Endothelial cell (in vitro differentiated cells): Measurements from ENCODE around the gene GZMB. TPM values are rescaled to one million over a fixed set of nuclear protein-coding genes. Genes with fewer than 3 reads are reported as not detected.

Experiments used
- DNase-seq: peaks from one replicate; pipeline ENCODE4 v3.0.0; 2021; ENCODE audit warnings: low spot score
- H3K27ac Mint-ChIP-seq: one replicate; pipeline ENCODE4 v1.8.0; 2021; ENCODE audit warnings: mixed read lengths, inconsistent platforms; ENCODE audit not compliant: unreplicated experiment
- H3K27me3 Mint-ChIP-seq: one replicate; pipeline ENCODE4 v1.8.0; 2021; ENCODE audit warnings: mild to moderate bottlenecking, moderate library complexity, mixed read lengths, inconsistent platforms; ENCODE audit not compliant: unreplicated experiment
- H3K36me3 Mint-ChIP-seq: one replicate; pipeline ENCODE4 v1.8.0; 2021; ENCODE audit warnings: mild to moderate bottlenecking, low read depth, mixed read lengths, inconsistent platforms; ENCODE audit not compliant: unreplicated experiment
- H3K4me1 Mint-ChIP-seq: one replicate; pipeline ENCODE4 v1.8.0; 2021; ENCODE audit warnings: mild to moderate bottlenecking, mixed read lengths, inconsistent platforms; ENCODE audit not compliant: unreplicated experiment
- H3K4me3 Mint-ChIP-seq: one replicate; pipeline ENCODE4 v1.8.0; 2021; ENCODE audit warnings: mild to moderate bottlenecking, mixed read lengths, inconsistent platforms; ENCODE audit not compliant: unreplicated experiment
- H3K9me3 Mint-ChIP-seq: one replicate; pipeline ENCODE4 v1.8.0; 2021; ENCODE audit warnings: mixed read lengths, inconsistent platforms; ENCODE audit not compliant: unreplicated experiment
- total RNA-seq: library from RNA; stranded (reverse); fragmentation: NEBNext Ultra II Directional; extraction: Animal tissue kit (Norgen Biotek cat#: 25700); gene quantifications from one replicate; pipeline ENCODE4 v1.2.1, GENCODE V29; 2021; ENCODE audit not compliant: unreplicated experiment
- TF ChIP-seq, protein P1 (sequence below): fragments of 200-600 bp; sonication (generic); IDR thresholded peaks from one replicate; pipeline ENCODE4 v1.5.0; 2021; ENCODE audit warnings: antibody characterized with exemption; ENCODE audit not compliant: unreplicated experiment

GZMB gene
- total RNA-seq, 1 donor from 2014 or later = not detected

DNA sequence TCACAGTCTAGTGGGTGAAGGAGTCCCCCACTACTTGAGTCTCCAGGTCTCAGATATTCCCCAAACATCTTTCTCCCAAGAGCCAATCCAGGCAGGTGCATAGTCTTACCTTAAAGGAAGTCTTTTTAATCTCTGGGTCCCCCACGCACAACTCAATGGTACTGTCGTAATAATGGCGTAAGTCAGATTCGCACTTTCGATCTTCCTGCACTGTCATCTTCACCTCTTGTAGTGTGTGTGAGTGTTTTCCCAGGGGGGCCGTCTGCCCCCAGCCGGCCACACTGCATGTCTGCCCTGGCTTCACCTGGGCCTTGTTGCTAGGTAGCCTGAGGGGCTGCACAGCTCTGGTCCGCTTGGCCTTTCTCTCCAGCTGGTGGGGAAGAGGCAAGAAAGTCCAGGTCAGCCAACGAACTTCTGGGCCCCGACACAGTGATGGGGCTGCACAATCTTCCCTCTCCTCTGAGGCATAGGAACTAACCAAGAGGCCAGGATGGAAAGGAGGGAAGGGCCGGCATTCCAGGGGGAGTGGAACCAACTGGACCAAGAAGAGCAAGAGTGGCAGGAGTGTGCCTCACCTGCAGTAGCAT is 2.1 kb downstream of the GZMB start:
- H3K9me3 Mint-ChIP-seq = no peaks in the 10 kb centered on the region
- no peak overlapping the region for H3K27ac Mint-ChIP-seq

DNA sequence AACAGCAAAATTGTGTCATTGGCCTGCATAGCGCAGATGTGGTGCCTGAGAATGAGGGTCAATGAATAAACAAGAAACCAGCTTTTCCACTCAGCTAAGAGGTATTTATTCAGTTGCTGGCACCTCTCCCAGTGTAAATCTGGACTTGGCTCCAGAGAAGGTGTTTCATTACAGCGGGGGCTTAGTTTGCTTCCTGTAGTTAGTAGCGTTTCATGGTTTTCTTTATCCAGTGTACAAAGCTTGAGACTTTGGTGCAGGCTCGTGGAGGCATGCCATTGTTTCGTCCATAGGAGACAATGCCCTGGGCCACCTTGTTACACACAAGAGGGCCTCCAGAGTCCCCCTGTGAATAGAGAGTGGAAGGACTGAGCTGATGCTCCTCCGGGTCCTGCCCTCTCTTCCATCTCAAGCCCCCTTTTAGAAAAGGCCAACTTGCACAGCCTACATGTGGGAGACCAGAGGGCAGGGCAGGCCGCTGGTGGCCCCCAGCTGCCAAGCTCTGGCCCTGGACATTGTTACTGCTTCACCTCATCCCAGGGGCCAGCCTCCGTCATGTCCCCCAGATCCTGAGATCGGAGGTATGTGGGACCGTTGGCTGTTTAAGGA is 3.0 kb downstream of the GZMB start:
- Mint-ChIP-seq H3K4me3 (no peak overlapping the region), H3K4me1 (no peaks in the 10 kb centered on the region), H3K27me3 (peaks cover 6% of the 10 kb centered on the region), H3K9me3 (no peaks in the 10 kb centered on the region), H3K36me3 (no peaks in the 10 kb centered on the region), H3K27ac (no peak overlapping the region)
- TF ChIP-seq, protein P1, sequence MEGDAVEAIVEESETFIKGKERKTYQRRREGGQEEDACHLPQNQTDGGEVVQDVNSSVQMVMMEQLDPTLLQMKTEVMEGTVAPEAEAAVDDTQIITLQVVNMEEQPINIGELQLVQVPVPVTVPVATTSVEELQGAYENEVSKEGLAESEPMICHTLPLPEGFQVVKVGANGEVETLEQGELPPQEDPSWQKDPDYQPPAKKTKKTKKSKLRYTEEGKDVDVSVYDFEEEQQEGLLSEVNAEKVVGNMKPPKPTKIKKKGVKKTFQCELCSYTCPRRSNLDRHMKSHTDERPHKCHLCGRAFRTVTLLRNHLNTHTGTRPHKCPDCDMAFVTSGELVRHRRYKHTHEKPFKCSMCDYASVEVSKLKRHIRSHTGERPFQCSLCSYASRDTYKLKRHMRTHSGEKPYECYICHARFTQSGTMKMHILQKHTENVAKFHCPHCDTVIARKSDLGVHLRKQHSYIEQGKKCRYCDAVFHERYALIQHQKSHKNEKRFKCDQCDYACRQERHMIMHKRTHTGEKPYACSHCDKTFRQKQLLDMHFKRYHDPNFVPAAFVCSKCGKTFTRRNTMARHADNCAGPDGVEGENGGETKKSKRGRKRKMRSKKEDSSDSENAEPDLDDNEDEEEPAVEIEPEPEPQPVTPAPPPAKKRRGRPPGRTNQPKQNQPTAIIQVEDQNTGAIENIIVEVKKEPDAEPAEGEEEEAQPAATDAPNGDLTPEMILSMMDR = no peak
- DNase-seq = no peak

More for the DNA sequence above, 2.1 kb downstream of the GZMB start:
- no peak for DNase-seq
- TF ChIP-seq, protein P1 = no peak
- Mint-ChIP-seq H3K4me1 (no peaks in the 10 kb centered on the region), H3K4me3 (no peak overlapping the region), H3K27me3 (peaks cover 6% of the 10 kb centered on the region), H3K36me3 (no peaks in the 10 kb centered on the region)

DNA sequence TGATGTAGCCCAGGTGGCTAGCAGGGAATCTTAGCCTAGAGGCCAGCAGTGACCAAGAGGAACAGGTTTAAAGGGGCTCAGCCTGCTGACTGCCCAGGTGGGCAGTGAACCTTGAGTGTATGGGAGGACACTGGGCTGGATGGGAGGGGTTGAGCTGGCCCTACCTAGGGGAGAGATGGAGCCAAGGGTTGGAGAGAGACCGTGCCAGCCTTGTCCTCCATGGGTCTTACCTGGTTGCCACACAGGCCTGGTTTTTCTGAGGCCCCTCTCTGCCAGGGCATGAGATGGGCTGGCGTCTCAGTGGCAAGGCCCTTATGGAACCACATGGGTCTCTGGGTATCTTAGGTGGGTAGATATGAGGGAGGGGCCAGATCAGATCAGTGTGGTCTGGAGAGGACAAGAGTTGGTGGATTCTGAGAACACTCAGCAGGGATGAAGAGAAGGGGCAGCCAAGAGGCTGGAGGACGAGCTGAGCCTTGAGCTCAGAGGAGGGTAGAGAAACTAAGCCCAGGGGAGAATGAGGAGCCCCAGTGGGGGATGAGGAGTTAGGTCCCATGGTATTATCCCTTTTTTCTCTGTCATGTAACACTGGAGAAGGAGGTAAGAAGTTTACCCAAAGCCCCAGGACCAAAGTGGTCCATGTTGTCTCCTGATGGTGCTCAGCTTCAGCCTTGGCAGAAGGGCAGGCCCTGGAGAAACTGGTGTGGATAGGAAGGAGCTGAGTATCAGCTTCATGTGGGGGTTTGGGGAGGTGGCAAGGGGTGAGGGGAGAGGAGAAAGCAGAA is 3.7 kb downstream of the GZMB start:
- Mint-ChIP-seq H3K4me1 (no peaks in the 10 kb centered on the region), H3K27me3 (peaks cover 6% of the 10 kb centered on the region), H3K36me3 (no peaks in the 10 kb centered on the region), H3K4me3 (no peak overlapping the region), H3K9me3 (no peaks in the 10 kb centered on the region), H3K27ac (no peak overlapping the region)
- TF ChIP-seq, protein P1 = no peak
- DNase-seq = no peak

DNA sequence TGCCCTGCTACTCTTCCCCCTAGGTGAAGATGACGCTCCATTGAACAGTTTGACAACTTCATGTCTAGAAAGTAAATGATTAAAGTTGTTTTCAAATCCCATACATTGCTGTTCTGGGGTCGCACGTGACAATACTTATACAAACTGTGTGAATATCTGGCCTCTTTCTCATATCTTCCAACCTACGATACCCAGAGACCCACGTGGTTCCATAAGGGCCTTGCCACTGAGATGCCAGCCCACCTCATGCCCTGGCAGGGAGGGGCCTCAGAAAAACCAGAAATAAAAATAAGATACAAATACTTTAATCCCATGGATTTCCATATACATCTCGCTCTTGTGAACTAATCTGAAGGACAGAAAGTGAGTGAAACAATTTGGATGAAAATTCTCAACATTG is 4.5 kb downstream of the GZMB start:
- Mint-ChIP-seq H3K9me3 (no peaks in the 10 kb centered on the region), H3K36me3 (no peaks in the 10 kb centered on the region), H3K4me3 (no peak overlapping the region), H3K27me3 (peaks cover 6% of the 10 kb centered on the region), H3K27ac (no peak overlapping the region), H3K4me1 (no peaks in the 10 kb centered on the region)
- no peak for DNase-seq
- TF ChIP-seq, protein P1 = no peak

DNA sequence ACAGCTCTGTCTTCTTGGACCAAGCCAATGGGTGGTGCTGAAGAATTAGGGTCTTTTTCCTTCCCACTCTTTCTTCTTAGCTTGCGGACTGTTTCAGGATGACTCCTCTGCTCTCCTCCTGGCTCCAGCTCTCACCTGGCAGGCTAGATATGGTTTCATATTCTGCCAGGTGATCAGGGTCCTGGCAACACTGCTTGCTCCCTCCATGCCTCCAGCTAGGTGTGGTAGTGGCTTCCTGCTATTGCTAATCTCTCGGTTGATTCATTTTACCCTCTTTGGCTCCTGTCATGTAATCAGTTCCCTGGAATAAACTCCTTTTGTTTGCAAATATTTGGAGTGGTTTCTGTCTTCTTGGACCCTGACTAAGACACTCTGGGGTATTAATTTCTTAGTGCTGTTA is 20.2 kb downstream of the GZMB start:
- H3K4me3 Mint-ChIP-seq = no peak overlapping the region
- peaks cover 3% of the 10 kb centered on the region for H3K27me3 Mint-ChIP-seq
- H3K36me3 Mint-ChIP-seq = no peaks in the 10 kb centered on the region
- no peaks in the 10 kb centered on the region for H3K4me1 Mint-ChIP-seq
- no peak overlapping the region for H3K27ac Mint-ChIP-seq
- TF ChIP-seq, protein P1 = no peak
- DNase-seq = no peak
- no peaks in the 10 kb centered on the region for H3K9me3 Mint-ChIP-seq
